PC-9 (cell line): ENCODE measurements around the gene SFTPA2.
"Not testable (repeated sequence)": the region's sequence is repeated elsewhere in the genome, so short reads cannot be mapped to it uniquely, and the experiment has no call there.

Experiments
- EZH2 ChIP-seq: fragments of 200-600 bp; sonication (generic); IDR thresholded peaks from 2 replicates; pipeline ENCODE4 v1.8.0; 2017; ENCODE audit warnings: antibody characterized with exemption, low read depth
- TF ChIP-seq, protein P1 (sequence below): fragments of 200-600 bp; sonication (generic); conservative IDR thresholded peaks from 2 replicates; pipeline ENCODE4 v1.6.1; 2017; ENCODE audit warnings: mixed run types, antibody characterized with exemption, mild to moderate bottlenecking, moderate library complexity

GRCh38 chr10:79511891-79512583, 48.2 kb downstream of the SFTPA2 start, which contains the start of gene EIF5AL1:
- TF ChIP-seq, protein P1, sequence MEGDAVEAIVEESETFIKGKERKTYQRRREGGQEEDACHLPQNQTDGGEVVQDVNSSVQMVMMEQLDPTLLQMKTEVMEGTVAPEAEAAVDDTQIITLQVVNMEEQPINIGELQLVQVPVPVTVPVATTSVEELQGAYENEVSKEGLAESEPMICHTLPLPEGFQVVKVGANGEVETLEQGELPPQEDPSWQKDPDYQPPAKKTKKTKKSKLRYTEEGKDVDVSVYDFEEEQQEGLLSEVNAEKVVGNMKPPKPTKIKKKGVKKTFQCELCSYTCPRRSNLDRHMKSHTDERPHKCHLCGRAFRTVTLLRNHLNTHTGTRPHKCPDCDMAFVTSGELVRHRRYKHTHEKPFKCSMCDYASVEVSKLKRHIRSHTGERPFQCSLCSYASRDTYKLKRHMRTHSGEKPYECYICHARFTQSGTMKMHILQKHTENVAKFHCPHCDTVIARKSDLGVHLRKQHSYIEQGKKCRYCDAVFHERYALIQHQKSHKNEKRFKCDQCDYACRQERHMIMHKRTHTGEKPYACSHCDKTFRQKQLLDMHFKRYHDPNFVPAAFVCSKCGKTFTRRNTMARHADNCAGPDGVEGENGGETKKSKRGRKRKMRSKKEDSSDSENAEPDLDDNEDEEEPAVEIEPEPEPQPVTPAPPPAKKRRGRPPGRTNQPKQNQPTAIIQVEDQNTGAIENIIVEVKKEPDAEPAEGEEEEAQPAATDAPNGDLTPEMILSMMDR = not testable (repeated sequence)
- TF ChIP-seq EZH2 = not testable (repeated sequence)
